ENCODE results near the gene OTOG.

- TF ChIP-seq CTCF (tag by site-specific recombination; IDR thresholded peaks at IDR 0.05) (no peak), HIC1 (tag by site-specific recombination; IDR thresholded peaks at IDR 0.05) (no peak), ZNF544 (tag by site-specific recombination; IDR thresholded peaks at IDR 0.05) (no peak), ZBTB8A (tag by site-specific recombination; IDR thresholded peaks at IDR 0.05) (no peak), ZNF16 (tag by site-specific recombination; IDR thresholded peaks at IDR 0.05; ENCODE audit: low read depth) (no peak), FEZF1 (tag by site-specific recombination; IDR thresholded peaks at IDR 0.05) (no peak), ZNF138 (tag by site-specific recombination; IDR thresholded peaks at IDR 0.05; ENCODE audit: borderline replicate concordance) (no peak), MYNN (tag by site-specific recombination; IDR thresholded peaks at IDR 0.05; ENCODE audit: borderline replicate concordance) (no peak)
Measured at GRCh38 chr11:17695454-17696441, 148.7 kb downstream of the OTOG start.

All from HEK293 (cell line).